SU-DHL-6 (cell line): ENCODE measurements around the gene SCEL.

Source experiments
- H2AFZ ChIP-seq: fragments of 200-600 bp; sonication (generic); 2 replicates; pipeline ENCODE4 v1.6.1; 2014; ENCODE audit warnings: low read depth, mild to moderate bottlenecking, moderate library complexity, mixed read lengths, antibody characterized with exemption, low read length; ENCODE audit not compliant: severe bottlenecking
- H3F3A ChIP-seq: fragments of 200-600 bp; shearing (Covaris generic); 2 replicates; pipeline ENCODE4 v1.6.0; 2016; ENCODE audit warnings: antibody characterized with exemption, mild to moderate bottlenecking; ENCODE audit not compliant: insufficient read depth
- H3K27ac ChIP-seq: fragments of 200-600 bp; sonication (generic); 2 replicates; pipeline ENCODE4 v1.5.1; 2016; ENCODE audit warnings: low read depth, mild to moderate bottlenecking, low read length, moderate library complexity, mixed read lengths
- H3K27me3 ChIP-seq: fragments of 200-600 bp; sonication (generic), shearing (Covaris generic); 2 replicates; pipeline ENCODE4 v1.6.0; 2014; ENCODE audit warnings: mild to moderate bottlenecking, low read length
- H3K36me3 ChIP-seq: fragments of 200-600 bp; sonication (generic); 2 replicates; pipeline ENCODE4 v1.6.1; 2014; ENCODE audit warnings: mild to moderate bottlenecking, low read length, mixed read lengths
- H3K4me2 ChIP-seq: fragments of 300-600, 200-600 bp; shearing (Covaris generic), sonication (generic); 2 replicates; pipeline ENCODE4 v1.6.0; 2014; ENCODE audit warnings: low read length, low read depth, mild to moderate bottlenecking; ENCODE audit not compliant: poor library complexity, severe bottlenecking
- H3K4me3 ChIP-seq: fragments of 200-600 bp; sonication (generic); 2 replicates; pipeline ENCODE4 v1.5.1; 2014; ENCODE audit warnings: antibody characterized with exemption, low read length, mild to moderate bottlenecking, mixed read lengths; ENCODE audit not compliant: insufficient read depth, poor library complexity, severe bottlenecking
- H3K79me2 ChIP-seq: fragments of 200-600 bp; sonication (generic); 2 replicates; pipeline ENCODE4 v1.6.1; 2014; ENCODE audit warnings: mild to moderate bottlenecking, low read length, moderate library complexity; ENCODE audit not compliant: insufficient read depth
- H3K9ac ChIP-seq: fragments of 200-600 bp; sonication (generic); 2 replicates; pipeline ENCODE4 v1.7.0; 2014; ENCODE audit warnings: mild to moderate bottlenecking, low read length
- H3K9me2 ChIP-seq: fragments of 200-600 bp; sonication (generic); replicated peaks from 2 replicates; pipeline ENCODE4 v1.6.1; 2014; ENCODE audit warnings: low read length; ENCODE audit not compliant: insufficient read depth
- H3K9me3 ChIP-seq: fragments of 200-600 bp; sonication (generic); 2 replicates; pipeline ENCODE4 v1.6.1; 2014; ENCODE audit warnings: low read length, mixed read lengths; ENCODE audit not compliant: insufficient read depth
- H4K20me1 ChIP-seq: fragments of 200-600 bp; sonication (generic); 2 replicates; pipeline ENCODE4 v1.6.1; 2014; ENCODE audit warnings: low read depth, mild to moderate bottlenecking, antibody characterized with exemption, low read length, moderate library complexity, mixed read lengths
- CTCF ChIP-seq: fragments of 200-600 bp; sonication (generic); IDR thresholded peaks from one replicate; pipeline ENCODE4 v1.5.1; 2017; ENCODE audit warnings: antibody characterized with exemption, mild to moderate bottlenecking, low read length, moderate library complexity; ENCODE audit not compliant: insufficient read depth, poor library complexity, severe bottlenecking
- EZH2phosphoT487 ChIP-seq: fragments of 200-600 bp; sonication (generic), shearing (Covaris generic); conservative IDR thresholded peaks from 2 replicates; pipeline ENCODE4 v1.6.1; 2018; ENCODE audit warnings: mild to moderate bottlenecking, antibody characterized with exemption, low read length, moderate library complexity, mixed read lengths

Gene SCEL

GRCh38 chr13:77494226-77494625 lies 41.3 kb upstream of the SCEL start:
- H3K27me3 ChIP-seq: no peaks in the 10 kb centered on the region
- no peaks in the 10 kb centered on the region for H3K9me2 ChIP-seq
- H3F3A ChIP-seq: no peaks in the 10 kb centered on the region
- no peak overlapping the region for H2AFZ ChIP-seq
- H3K27ac ChIP-seq: no peak overlapping the region
- H3K9ac ChIP-seq: no peak overlapping the region
- H3K36me3 ChIP-seq: no peaks in the 10 kb centered on the region
- H4K20me1 ChIP-seq: no peaks in the 10 kb centered on the region
- no peaks in the 10 kb centered on the region for H3K79me2 ChIP-seq
- no peak overlapping the region for H3K4me3 ChIP-seq
- TF ChIP-seq EZH2phosphoT487 (no peak), CTCF (no peak)
- no peaks in the 10 kb centered on the region for H3K9me3 ChIP-seq
- H3K4me2 ChIP-seq: no peak overlapping the region

GRCh38 chr13:77497350-77497749 lies 38.2 kb upstream of the SCEL start:
- H3K4me2 ChIP-seq: no peak overlapping the region
- no peaks in the 10 kb centered on the region for H3K27me3 ChIP-seq
- no peaks in the 10 kb centered on the region for H4K20me1 ChIP-seq
- no peak overlapping the region for H2AFZ ChIP-seq
- no peaks in the 10 kb centered on the region for H3K79me2 ChIP-seq
- H3K9me3 ChIP-seq: no peaks in the 10 kb centered on the region
- no peak overlapping the region for H3K9ac ChIP-seq
- no peaks in the 10 kb centered on the region for H3K36me3 ChIP-seq
- no peaks in the 10 kb centered on the region for H3K9me2 ChIP-seq
- TF ChIP-seq EZH2phosphoT487 (no peak), CTCF (no peak)
- no peak overlapping the region for H3K4me3 ChIP-seq
- no peak overlapping the region for H3K27ac ChIP-seq
- no peaks in the 10 kb centered on the region for H3F3A ChIP-seq

GRCh38 chr13:77497835-77498234 lies 37.7 kb upstream of the SCEL start:
- H3F3A ChIP-seq: no peaks in the 10 kb centered on the region
- H3K4me3 ChIP-seq: no peak overlapping the region
- no peaks in the 10 kb centered on the region for H3K79me2 ChIP-seq
- no peak overlapping the region for H3K4me2 ChIP-seq
- no peaks in the 10 kb centered on the region for H3K9me2 ChIP-seq
- TF ChIP-seq CTCF (no peak), EZH2phosphoT487 (no peak)
- no peak overlapping the region for H3K9ac ChIP-seq
- no peaks in the 10 kb centered on the region for H4K20me1 ChIP-seq
- H3K9me3 ChIP-seq: no peaks in the 10 kb centered on the region
- H2AFZ ChIP-seq: no peak overlapping the region
- no peaks in the 10 kb centered on the region for H3K27me3 ChIP-seq
- H3K36me3 ChIP-seq: no peaks in the 10 kb centered on the region
- H3K27ac ChIP-seq: no peak overlapping the region
